Activated CD8-positive, alpha-beta memory T cell treated with anti-CD3 and anti-CD28 coated beads for 4 hours (primary cell): ENCODE data around the gene RAB3B.
"Not testable (repeated sequence)": the region's sequence is repeated elsewhere in the genome, so short reads cannot be mapped to it uniquely, and the experiment has no call there.

Source experiments
- DNase-seq, 2 donors: peaks; one replicate each; pipeline ENCODE4 v3.0.0-alpha.2; 2020; ENCODE audit warnings: low read depth in 2 of 2

Gene RAB3B

DNA sequence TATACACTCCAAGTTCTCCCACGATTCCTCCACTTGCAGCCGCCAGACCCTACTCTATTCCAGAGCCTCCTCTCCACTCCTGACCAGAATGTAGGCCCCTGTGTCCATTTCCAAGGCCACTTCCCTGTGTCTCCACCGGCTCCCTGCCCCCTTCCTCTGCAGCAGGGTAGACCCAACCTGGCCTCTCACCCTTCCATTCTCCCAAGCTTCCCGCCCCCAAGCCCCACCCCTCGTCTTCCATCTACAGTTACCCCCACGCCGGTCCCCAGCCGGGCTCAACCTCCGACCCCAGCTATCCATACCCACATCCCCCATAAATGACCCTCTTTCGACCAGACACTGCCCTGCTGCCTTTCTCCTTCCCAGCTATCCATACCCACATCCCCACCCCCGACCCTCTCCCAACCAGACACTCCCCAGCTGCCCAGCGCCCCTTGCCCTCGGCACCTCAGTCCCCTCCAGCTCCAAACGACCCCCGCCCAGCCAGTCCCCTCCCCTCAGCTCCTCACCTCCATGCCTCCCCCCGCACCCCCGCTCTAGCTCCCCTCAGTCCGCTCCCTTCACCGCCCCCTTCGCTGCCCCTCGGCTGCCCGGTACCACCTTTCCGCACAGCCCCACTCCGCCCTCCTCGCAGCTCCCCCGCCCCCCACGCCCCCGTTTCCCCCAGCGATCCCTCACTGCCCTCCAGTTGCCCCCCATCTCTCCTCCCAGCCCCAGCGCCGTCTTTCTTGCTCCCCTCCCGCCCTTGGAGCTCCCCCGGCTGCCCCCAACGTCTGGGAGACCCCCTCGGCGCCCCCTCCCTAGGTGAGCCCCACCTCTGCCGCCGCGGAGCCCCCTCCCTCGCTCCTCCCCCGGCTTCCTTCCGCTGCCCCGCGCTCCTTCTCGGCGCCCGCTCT is 670 bp downstream of the RAB3B start:
- no peak for DNase-seq

DNA sequence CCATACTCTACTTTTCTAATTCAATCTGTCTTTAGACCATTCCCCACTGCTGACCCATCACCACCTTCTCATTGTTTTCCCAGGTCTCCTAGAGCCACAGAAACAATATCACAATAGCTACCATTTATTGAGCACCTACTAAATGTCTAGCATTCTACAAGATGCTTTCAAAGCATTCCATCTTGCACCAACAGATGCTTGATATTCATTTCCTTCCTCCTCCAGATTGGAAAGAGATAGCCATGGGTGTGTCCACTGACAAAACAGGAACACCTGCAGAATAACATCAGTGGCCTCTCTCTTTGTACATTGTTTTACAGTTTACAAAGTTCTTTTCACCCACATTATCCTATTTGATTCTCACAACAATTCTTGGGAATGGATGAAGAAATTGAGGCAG is 2.2 kb downstream of the RAB3B start:
- DNase-seq = no peak

DNA sequence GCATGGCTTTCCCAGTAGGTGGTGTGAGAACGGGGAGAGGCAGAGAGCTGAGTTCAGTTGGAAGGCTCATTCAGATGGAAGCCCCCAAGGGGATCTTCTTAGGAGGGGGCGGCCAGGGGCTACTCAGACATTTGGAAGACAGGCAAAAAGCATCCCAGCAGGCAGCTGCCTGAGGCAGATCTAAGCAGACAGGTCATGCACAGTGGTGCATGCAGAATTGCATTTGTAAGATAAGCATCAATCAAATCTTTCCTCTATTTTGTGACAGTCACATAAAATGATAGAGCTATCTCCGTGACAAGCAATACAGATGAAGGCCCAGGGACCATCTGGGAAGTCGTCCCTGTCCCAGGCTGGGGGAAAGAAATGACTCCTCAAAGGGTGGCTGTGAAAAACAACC is 3.8 kb downstream of the RAB3B start:
- DNase-seq = no peak

DNA sequence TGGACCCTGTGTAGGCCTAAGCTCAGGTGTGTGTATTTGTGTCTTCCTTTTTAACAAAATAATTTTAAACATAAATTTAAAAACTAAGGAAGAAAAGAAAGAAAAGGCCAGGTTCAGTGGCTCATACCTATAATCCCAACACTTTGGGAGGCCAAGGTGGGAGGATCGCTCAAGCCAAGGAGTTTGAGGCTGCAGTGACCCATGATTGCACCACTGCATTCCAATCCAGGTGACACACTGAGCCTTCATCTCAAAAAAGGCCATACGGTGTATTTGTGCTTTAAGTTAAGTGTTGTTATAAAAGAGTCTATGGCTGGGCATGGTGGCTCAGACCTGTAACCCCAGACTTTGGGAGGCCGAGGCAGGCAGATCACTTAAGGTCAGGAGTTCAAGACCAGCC is 8.3 kb downstream of the RAB3B start:
- no peak for DNase-seq

DNA sequence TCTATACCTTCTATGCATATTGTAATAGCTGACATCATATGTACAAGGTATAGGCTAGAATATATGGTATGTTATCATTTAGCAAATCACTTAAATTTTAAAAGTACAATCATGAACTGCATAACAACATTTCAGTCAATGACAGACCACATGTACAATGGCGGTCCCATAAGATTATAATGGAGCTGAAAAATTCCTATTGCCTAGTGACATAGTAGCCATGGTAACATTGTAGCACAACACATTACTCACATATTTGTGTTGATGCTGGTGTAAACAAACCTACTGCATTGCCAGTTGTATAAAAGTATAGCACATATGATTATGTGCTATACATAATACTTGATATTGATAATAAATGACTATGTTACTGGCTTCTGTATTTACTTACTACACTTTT is 8.9 kb downstream of the RAB3B start:
- DNase-seq = no peak

DNA sequence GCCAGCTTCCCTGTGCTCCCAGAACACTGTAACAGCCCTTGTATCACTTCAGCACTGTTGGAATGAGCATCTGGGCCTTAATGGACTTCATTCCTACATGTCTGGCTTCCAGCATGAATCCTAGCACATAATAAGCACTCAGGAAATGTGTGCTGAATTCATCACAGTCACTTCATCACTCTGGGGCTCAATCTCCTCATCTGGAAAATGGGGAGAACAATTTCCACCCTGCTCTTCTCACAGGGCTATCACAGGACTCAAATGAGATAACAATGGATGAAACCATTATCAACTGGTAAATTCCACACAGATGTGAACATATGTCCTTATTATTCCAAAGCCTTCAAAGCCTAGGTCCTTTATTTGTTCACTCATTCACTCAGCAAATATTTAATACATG is 12.4 kb downstream of the RAB3B start:
- DNase-seq = no peak

DNA sequence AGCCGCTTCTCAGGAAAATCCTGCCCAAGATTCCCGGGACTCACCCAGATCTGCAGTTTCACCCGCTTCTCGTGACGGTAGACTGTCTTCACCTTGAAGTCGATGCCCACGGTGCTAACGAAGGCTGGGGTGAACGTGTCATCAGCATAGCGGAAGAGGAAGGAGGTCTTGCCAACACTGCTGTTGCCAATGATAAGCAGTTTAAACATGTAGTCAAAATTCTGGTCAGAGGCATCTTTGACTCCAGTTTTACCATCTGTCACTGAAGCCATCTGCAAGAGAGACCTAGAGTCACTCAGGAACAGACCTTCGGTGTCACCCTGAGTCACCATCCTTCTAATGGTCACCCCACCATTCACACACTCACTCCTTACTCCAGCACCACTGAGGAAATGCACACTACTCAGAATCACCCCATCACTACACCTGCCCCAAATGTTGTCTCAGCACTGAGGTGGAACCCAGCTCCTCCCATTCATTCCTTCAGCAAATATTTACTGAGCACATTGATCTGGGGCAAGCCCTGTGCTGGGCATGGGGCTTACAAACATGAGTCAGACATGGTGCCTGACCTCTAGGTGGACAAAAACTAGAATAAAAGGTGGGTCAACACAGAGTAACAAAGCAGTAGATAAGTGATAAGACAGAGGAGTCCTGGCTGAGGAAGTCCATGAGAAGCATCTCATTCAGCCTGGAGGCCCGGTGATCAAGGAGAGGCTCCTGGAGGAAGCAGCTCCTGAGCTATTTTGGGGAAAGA is 13.5 kb downstream of the RAB3B start:
- no peak for DNase-seq

DNA sequence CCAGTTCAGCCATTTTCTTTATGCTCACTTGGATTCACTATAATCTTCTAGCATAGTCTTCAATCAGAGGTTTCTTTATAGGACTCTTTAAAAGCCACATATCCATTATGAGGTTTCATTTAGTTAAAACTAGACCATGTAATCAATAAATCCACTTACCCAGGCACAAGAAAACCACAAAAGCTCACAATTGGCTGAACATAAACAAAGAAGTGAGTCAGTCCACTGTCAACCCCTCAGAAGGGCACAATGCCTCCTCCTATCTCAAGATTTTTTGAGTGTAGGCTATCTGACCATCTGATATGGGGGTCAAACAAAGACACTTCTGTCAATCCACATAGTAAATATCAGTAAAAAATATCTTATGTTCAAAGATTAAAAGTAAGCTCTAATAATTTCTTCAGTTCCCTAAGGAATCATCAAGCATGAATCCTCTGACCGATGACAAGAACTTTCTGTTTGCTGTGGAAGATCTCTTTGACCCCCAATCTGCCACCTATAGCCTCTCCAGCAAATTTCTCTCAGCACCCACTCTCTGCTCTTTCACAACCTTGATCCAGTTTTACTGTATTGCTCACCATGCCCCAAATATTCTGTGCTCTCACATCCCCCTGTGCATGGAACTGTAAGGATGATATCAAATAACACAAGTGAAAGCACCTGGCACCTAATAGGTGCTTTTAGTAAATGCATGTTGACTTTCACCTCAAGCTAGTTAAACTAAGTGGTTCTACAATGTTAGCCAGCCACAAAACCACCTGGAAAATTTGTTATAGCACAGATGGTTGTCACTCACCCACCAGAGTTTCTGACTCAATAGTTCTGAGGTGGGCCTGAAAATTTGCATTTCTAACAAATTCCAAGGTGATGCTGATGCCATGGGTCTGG is 16.7 kb downstream of the RAB3B start:
- no peak for DNase-seq

DNA sequence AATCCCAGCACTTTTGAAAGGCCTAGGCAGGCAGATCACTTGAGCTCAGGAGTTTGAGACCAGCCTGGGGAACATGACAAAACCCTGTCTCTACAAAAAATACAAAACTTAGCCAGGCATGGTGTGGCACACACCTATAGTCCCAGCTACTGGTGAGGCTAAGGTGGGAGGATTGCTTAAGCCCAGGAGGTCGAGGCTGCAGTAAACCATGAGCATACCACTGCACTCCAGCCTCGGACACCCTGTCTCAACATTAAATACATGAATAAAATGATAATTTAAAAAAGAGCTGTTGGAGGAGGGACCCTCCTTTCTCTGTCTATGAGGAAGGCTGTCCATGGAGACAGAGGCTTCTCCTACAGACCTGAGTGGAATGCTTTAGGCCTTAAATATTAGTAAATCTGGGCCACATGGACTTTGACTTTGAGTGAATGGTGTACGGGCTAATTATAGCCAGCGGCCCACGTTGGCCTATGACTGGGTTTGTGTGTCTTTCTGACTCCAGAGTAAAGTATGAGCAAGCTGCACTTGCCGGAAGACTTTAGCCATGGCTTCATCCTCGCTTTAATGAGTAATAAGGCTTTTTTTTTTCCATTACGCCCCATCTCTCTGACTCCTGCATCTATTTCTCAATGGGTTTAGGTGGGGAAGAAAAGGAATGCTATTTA is 21.3 kb downstream of the RAB3B start:
- DNase-seq = no peak

DNA sequence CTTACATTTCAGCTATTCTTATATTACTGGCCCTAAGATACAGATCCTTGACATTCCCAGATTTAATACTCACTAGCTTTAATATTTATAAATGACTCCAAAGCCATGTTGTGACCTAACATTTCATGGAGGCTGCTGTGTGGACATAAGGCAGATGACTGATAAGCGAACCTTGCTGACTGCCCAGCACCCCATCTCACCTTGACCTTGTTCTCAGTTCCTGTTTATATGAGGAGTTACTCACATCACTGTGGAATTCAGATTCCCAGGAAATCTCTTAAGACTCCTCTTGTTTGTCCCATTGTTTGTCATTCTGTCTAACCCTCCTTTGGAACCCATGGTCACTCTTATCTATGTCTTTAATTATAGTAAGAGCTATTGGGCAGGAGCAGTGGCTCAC is 21.9 kb downstream of the RAB3B start:
- DNase-seq = no peak

DNA sequence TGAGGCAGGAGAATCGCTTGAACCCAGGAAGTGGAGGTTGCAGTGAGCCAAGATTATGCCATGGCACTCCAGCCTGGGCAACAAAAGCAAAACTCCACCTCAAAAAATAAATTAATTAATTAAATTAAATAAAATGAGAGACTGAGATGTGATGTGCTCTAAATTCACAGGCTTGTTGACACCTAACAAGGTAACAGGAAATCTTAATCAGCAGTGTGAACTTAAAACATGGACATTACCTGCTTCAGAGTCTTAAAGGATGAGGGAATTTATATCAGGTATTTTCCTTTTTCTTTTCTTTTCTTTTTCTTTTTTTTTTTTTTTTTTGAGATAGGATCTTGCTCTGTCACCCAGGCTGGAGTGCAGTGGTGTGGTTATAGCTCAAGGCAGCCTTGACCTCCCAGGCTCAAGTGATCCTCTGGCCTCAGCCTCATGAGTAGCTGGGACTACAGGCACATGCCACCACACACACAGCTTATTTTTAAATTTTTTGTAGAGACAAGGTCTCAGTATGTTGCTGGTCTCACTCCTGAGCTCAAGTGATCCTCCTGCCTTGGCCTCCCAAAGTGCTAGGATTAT is 23.2 kb downstream of the RAB3B start:
- DNase-seq = not testable (repeated sequence)

DNA sequence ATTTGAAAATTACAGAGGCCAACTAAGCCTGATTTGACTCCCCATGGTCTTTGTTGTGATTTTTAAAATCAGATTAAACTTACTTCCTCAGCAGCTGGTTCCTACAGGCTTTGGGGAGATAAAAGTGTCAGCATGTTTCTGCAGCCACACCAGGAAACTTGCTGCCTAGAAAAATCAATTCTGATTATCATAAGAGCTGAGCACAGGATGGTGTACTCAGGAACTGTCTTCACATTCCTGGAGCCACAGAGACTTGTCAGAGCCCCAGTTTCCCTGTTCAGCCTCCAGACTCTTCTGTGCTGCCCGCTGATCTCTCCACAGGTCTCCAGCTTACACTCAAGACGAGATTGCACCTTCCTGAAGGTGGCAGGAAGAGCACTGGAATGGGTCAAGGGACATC is 23.9 kb downstream of the RAB3B start:
- DNase-seq = no peak

DNA sequence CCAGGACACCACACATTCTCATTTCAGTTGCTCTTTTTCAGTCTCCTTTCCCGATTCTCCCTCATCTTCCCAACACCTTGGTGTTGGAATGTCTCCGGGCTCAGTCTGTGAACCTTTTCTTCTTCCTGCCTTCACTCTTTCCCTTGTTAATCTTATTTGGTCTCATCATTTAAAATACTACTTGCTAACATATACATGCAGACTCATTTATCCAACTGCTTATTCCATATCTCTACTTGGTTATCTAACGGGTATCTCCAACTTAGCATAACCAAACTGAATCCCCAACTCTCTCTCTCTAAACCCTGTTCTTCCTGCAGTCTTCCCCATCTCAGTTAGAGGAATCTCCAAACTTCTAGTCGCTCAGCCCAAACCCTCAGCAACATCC is 26.2 kb downstream of the RAB3B start:
- no peak for DNase-seq

DNA sequence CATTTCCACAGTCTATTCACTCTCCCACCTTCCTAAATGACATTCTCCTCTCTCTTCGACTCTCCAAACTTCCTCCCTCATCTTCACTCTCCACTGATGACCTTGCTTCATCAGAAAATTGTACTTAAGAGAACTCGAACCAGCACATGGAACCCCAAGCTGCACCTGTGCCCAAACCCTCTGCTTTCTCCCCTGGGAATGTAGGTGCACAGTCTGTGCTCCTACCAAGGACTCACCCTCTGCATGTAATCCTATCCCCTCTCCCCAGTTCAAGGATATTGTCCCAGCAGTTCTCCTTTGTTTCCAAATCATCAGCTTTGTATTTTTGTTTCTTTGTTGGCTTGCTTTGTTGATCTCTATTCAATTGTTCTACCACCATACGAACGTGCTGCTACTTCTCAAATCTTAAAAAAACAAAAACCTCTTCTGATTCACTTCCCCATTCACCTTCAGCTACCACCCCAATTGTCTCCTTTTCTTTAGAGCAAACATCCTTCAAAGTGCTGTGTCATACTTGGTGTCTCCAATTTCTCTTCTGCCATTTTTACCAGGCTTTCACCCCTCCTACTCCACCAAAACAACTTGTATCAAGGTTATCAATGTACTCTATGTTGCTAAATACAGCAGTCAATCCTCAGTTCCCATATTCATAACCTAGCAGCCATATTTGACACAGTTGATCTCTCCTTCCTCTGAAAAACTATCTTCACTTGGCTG is 26.8 kb downstream of the RAB3B start:
- DNase-seq = no peak

DNA sequence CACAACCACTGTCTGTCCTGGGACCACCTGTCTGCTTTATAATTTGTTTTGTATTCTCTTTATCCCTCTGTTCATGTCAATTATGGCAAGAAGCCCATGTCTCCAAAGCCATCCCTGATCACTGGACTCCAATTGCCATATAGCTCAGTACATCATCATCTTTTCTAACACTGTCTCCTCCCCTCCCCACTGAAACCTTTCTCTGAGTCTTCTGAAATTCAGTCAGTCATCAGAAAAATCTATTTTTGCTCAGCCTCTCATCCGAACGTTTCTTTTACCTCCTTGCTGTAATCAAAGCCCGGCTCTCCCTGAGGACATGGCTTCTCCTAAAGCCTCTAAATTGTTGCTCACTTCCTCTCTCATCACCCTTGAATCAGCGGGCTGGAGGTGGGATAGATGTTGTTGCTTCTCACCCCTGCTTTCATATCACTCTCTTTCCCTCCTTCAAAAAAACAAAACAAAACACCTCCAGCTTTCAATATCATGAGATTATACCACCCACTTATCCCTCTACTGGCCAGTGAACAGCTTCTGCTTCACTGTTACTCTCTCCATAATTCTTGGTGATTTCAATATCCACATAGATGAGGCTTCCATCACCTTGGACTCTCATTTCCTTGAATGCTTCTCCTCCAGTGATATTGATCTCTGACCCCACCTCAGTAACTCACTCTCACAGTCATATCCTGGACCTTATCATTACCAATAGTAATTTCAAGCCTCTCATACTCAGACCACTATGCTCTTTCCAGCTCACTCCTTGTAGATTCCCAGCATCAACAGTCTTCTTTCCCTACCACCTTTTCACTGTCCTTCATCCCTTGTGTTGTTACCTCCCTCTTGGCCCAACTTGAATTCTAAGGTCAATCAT is 27.8 kb downstream of the RAB3B start:
- DNase-seq = no peak

DNA sequence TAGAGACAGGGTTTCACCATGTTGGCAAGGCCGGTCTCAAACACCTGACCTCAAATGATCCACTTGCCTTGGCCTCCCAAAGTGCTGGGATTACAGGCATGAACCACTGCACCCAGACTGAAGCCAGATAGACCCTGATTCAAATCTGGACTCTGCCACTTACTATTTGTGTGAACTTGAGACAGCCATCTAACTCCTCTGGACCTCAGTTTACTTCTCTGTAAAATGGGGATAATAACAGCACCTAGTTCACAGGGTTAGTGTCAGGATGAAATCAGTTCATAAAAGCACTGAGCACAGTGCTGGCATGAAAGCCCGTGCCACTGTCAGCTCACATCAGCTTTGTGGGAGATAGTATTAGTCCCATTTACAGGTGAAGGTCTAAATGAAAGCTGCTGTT is 28.5 kb downstream of the RAB3B start:
- no peak for DNase-seq

DNA sequence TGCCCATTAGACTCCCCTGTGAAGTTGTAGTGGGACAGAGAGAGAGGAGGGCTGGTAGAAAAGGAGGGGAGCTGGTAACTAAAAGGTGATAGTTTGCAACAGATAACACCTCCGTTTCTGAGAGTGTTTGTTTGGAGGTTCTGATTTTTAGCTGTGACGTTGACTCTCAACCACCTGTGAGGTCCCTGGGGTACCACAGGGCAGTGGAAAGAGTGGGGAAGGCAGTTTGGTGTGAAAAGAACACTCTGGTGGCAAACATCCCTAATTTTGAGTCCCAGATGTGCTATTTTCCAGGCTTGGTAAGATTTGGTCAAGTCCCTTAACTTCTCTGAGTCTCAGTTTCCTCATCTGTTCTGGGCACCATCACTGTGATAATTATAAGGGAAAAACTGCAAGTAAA is 29.3 kb downstream of the RAB3B start:
- no peak for DNase-seq

DNA sequence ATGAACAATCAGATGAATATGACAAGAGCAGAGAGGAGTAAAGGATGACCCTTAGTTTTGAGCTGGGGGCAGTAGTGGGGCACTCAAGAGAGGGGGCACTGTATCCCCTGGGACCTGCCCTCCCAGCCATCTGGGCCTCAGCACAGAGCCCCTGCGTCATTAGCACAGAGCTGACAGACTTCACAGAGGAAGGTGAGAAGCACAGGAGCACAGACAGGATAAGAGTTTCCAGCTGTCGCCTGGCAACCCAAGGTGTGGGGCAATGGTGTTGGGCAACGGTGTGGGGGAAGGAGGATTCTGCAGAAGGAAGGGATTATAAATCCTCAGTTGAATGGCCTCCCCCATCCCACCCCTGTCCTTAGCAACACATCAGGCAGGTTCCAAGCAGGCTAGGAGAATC is 30.2 kb downstream of the RAB3B start:
- DNase-seq = no peak

DNA sequence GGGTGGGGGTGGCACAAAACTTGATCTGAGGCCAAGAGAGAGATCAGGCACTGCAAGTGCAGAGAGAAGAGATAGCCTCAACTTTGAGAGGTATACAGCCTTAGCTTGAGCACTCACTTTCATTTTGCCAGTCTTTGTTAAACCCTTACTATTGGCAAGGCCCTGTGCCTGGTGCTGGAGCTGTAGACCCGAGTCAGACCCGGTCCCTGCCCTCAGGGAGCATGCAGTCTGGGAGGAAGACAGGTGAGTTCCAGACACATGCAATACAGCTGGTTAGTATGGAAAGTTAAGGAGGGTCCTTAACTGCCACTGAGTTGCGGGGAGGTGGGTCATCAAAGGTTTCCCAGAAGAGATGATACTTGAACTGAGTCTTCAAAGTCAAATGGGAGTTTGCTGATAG is 31.7 kb downstream of the RAB3B start:
- no peak for DNase-seq

DNA sequence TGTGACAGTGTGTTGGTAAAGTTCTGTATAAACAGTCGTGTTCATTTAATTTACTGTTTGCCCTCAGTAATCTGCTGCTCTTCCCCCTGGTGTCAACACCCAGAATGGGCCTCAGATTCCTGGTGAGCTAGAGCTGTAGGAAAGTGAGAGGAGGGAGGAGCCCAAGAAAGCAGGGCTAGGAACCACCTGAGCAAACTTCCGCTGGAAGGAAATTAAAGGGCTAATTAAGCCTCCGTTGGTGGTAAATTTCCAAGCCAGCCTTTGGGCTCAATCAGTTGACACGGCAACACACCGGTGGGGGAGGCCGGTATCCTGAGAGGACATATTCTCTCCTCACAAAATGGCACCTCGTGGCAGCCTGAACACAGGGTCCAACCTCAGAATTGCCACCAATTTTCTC is 32.9 kb downstream of the RAB3B start:
- no peak for DNase-seq
